ENCODE results near the gene CLIC5. TPM values are rescaled to one million over a fixed set of nuclear protein-coding genes. Genes with fewer than 3 reads are reported as not detected.

CLIC5 gene
- total RNA-seq, 1 experiment from 2014 or later = 0.20 TPM

- Histone ChIP-seq H3K4me2 (ENCODE audit: insufficient read depth, insufficient read length, low read length) (no peak overlapping the region), H4K20me1 (ENCODE audit: control insufficient read depth, insufficient read depth, insufficient read length) (no peaks in the 10 kb centered on the region), H2AK5ac (ENCODE audit: insufficient read length, low read length) (no peak overlapping the region), H2BK12ac (ENCODE audit: insufficient read length, low read depth, low read length) (no peak overlapping the region), H2AFZ (ENCODE audit: low read length) (no peak overlapping the region), H3K4me1 (ENCODE audit: insufficient read depth, low read length) (peaks cover 6% of the 10 kb centered on the region; the same call in 1 of the 2 replicates), H3K18ac (ENCODE audit: insufficient read length, low read depth, low read length) (no peak overlapping the region), H4K5ac (ENCODE audit: insufficient read length, low read depth, low read length) (no peak overlapping the region), H3T11ph (ENCODE audit: low read length) (no peak overlapping the region), H3K23me2 (ENCODE audit: insufficient read length, low read depth, low read length, poor library complexity, severe bottlenecking) (no peaks in the 10 kb centered on the region), H3K14ac (ENCODE audit: insufficient read depth, low read length) (no peak overlapping the region), H2BK5ac (ENCODE audit: insufficient read length, low read length) (no peak overlapping the region), H3K79me2 (ENCODE audit: insufficient read depth, low read length) (no peaks in the 10 kb centered on the region), H2BK15ac (ENCODE audit: low read depth, low read length) (no peak overlapping the region), H3K56ac (ENCODE audit: insufficient read length, low read depth, low read length) (no peak overlapping the region), H3K9me3 (ENCODE audit: control insufficient read depth, low read depth, low read length) (no peaks in the 10 kb centered on the region), H4K91ac (ENCODE audit: insufficient read length, low read depth, low read length) (no peak overlapping the region), H3K27ac (ENCODE audit: insufficient read length, low read depth, low read length) (no peak overlapping the region), H3K9ac (ENCODE audit: extremely low read depth, insufficient read length, low read length) (no peak overlapping the region), H3K79me1 (ENCODE audit: insufficient read depth, low read depth, low read length, poor library complexity, severe bottlenecking) (no peaks in the 10 kb centered on the region), H2BK120ac (ENCODE audit: low read depth, low read length, poor library complexity, severe bottlenecking) (no peak overlapping the region), H2BK20ac (ENCODE audit: low read depth, low read length, poor library complexity, severe bottlenecking) (no peak overlapping the region), H3K4ac (ENCODE audit: low read depth, low read length) (no peak overlapping the region), H4K8ac (replicated peaks; ENCODE audit: insufficient read length, low read depth, low read length) (no peak overlapping the region), H3K27me3 (ENCODE audit: insufficient read depth, low read length) (no peaks in the 10 kb centered on the region), H3K23ac (ENCODE audit: insufficient read length, low read depth, low read length) (no peak overlapping the region)
- no CpG with 5 or more reads among the region's 5 CpGs for WGBS (ENCODE audit: extremely low coverage, insufficient read length, low lambda C conversion rate)
- Mint-ChIP-seq H3K4me1 (peaks cover 16 to 19% of the 10 kb centered on the region in 2 experiments), H3K4me3 (no peak overlapping the region), H3K36me3 (ENCODE audit: insufficient read depth in 1 of 3, low read depth in 3 of 3) (no peaks in the 10 kb centered on the region; a peak in 1 of 7 replicates), H3K9me3 (no peaks in the 10 kb centered on the region; a peak in 2 of 5 replicates), H3K27me3 (ENCODE audit: low read depth) (peaks cover 35% of the 10 kb centered on the region), H3K27ac (no peak overlapping the region)
- no peak for DNase-seq
- no peak for TF ChIP-seq CTCF (conservative IDR thresholded peaks at IDR 0.05)
These were observed 94.7 kb downstream of the CLIC5 start for GRCh38 chr6:45920819-45921511.

Data from H9 (cell line).